Nasal cavity respiratory epithelium epithelial cell of viscerocranial mucosa (primary cell): Measurements from ENCODE around the gene RAB37. TPM values are rescaled to one million over a fixed set of nuclear protein-coding genes. Genes with fewer than 3 reads are reported as not detected.

Experiments
- total RNA-seq: library from RNA; depleted of rRNA; stranded (reverse); fragments of >200 nt; gene quantifications from 2 replicates; pipeline ENCODE4 v1.2.3, GENCODE V29; 2014

The RAB37 gene, protein sequence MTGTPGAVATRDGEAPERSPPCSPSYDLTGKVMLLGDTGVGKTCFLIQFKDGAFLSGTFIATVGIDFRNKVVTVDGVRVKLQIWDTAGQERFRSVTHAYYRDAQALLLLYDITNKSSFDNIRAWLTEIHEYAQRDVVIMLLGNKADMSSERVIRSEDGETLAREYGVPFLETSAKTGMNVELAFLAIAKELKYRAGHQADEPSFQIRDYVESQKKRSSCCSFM
- 0.28 TPM in 1 of 2 replicates, not detected in the other for total RNA-seq

DNA sequence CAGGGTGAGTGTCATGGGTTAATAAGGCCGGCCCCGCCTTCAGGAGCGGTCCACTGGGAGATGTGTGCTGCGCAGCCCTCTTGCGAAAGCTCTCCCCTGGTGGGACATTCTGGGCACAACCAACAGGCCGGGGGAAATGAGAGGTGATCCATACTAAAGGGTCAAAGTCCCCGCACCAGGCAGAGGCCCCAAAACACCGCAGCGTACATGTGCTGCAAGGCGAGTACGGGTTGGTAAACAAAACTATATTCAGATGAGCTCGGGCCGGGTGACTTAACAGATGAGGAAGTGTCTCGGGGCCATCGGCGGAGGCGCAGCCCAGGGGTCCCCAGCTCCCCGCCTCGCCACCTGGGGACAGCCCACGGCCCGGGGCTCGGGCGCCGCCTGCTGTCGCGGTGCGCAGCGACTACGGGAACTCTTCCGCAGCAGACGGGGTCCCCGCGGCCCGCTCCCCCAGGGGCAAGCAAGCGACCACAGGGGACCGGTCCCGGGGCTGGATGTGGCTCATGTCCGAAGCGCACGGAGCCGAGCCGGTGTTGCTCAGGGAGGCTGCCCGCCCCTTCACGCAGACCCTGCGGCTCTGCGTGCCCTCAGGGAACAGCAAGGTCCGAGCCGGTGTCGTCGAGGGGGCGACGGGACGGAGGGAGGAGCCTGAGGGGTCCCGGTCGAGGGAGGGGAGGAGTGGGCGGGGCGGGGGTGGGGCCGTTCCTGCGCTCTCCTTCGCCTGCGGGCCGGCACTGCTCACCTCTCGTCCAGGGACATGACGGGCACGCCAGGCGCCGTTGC lies at the start of gene RAB37:
RAB37 (plus strand) TSS at position 744 of the 786 bp plus-strand sequence; CDS start at position 761, 17 bp downstream.

DNA sequence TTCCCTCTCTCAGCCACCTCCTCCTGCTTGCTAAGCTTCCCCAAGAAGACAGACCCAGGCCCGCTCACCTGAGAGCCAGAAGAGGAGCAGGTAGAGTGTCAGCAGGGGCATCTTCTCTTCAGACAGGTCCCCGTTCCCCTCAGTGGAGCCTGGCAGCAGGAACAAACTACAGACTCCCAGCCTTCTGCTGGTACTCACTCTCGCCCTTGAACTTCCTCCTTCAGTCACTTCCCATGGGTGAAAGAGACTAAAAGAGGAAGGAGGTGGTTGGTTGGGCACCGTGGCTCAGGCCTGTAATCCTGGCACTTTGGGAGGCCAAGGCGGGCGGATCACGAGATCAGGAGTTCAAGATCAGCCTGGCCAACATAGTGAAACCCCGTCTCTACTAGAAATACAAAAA lies 24.3 kb upstream of the RAB37 start, which contains the start of gene CD300LF:
CD300LF (minus strand) TSS at position 168 of the 400 bp plus-strand sequence; CDS start at position 111, 57 bp downstream.

DNA sequence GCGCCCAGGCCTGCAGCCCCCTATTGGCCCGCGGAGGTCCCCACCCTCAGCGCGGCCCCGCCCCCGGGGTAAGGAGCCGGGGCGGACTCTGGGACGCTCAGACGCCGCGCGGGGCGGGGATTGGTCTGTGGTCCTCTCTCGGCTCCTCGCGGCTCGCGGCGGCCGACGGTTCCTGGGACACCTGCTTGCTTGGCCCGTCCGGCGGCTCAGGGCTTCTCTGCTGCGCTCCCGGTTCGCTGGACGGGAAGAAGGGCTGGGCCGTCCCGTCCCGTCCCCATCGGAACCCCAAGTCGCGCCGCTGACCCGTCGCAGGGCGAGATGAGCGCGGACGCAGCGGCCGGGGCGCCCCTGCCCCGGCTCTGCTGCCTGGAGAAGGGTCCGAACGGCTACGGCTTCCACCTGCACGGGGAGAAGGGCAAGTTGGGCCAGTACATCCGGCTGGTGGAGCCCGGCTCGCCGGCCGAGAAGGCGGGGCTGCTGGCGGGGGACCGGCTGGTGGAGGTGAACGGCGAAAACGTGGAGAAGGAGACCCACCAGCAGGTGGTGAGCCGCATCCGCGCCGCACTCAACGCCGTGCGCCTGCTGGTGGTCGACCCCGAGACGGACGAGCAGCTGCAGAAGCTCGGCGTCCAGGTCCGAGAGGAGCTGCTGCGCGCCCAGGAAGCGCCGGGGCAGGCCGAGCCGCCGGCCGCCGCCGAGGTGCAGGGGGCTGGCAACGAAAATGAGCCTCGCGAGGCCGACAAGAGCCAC lies 11.6 kb downstream of the RAB37 start, which contains the start of gene NHERF1:
NHERF1 (plus strand) TSS at position 100 of the 750 bp plus-strand sequence; CDS start at position 319, 219 bp downstream.

DNA sequence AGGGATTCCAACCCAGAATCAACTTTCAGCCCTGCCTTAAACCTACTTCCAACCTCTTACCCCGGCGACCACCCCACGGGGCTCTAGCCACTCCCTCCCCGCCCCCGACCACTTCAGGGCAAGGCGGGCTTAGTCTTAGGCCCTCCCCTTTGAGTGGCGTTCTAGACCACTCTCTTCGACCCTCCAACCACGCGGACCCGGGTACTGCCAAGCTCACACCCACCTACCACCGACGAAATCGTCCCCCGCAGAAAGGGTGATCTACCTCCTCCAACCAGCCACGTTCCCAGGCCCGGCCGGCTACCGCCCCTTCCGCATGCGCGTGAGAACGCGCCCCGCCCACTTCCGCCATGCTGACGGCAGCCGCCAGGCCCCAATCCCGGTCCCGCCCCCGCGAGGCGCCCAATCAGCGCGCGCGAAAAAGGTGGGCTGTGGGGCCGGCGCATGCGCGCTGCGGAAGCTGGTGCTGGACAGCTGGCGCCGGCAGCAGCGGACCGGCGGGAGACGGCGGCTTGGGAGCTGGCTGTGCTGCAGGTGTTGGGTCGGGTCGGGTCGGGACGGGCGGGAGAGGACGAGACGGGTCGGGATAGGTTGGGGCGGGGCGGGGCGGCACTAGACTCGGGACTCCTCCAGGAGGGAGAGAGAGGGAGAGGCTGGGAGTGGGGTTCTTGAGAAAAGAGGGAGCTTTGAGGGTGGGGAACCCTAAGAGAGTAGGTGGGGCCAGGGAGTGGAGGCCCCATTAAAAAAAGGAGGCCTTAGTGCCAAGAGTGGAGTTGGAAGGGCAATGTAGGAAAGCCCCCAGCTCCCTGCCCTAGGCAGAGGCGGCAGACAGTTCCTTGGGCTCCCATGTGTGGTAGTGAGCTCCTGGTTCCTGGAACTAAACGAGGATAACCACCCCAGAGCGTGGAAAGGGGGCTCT lies 39.2 kb downstream of the RAB37 start, which contains the start of gene NAT9:
NAT9 (minus strand) TSS at position 302 of the 919 bp plus-strand sequence. CDS start 647 bp downstream, outside the sequence.

Other genes starting within 250 kb of the RAB37 start
- not detected in 2 replicates for gene CD300LB, start 205.8 kb upstream of the RAB37 start, total RNA-seq
- not detected in 2 replicates for gene CD300C, start 191.1 kb upstream of the RAB37 start, total RNA-seq
- gene CD300H, start 169.7 kb upstream of the RAB37 start, total RNA-seq = not detected in 2 replicates
- gene CD300LD, start 145.0 kb upstream of the RAB37 start, total RNA-seq = not detected in 2 replicates
- not detected in 2 replicates for gene CD300E, start 113.5 kb upstream of the RAB37 start, total RNA-seq
- not detected in 2 replicates for gene CD300LF, start 24.3 kb upstream of the RAB37 start, total RNA-seq
- gene NHERF1, start 11.4 kb downstream of the RAB37 start, total RNA-seq = 34.5 and 208 TPM in 2 replicates
- gene NAT9, start 39.1 kb downstream of the RAB37 start, total RNA-seq = 30.1 and 33.3 TPM in 2 replicates
- under 0.01 and 0.14 TPM in 2 replicates for gene GRIN2C, start 122.6 kb downstream of the RAB37 start, total RNA-seq
- gene FDXR, start 135.7 kb downstream of the RAB37 start, total RNA-seq = 18.6 and 52.3 TPM in 2 replicates
- 0.21 and 0.34 TPM in 2 replicates for gene FADS6, start 156.4 kb downstream of the RAB37 start, total RNA-seq
- gene USH1G, start 186.0 kb downstream of the RAB37 start, total RNA-seq = 3.3 and 3.4 TPM in 2 replicates
- gene OTOP2, start 187.0 kb downstream of the RAB37 start, total RNA-seq = 0.34 TPM in 1 of 2 replicates, not detected in the other
- 0.34 TPM in 1 of 2 replicates, not detected in the other for gene OTOP3, start 198.6 kb downstream of the RAB37 start, total RNA-seq
- gene HID1, start 235.5 kb downstream of the RAB37 start, total RNA-seq = 0.71 and 6.8 TPM in 2 replicates